ENCODE results near the gene PALLD.

Gene PALLD

DNA sequence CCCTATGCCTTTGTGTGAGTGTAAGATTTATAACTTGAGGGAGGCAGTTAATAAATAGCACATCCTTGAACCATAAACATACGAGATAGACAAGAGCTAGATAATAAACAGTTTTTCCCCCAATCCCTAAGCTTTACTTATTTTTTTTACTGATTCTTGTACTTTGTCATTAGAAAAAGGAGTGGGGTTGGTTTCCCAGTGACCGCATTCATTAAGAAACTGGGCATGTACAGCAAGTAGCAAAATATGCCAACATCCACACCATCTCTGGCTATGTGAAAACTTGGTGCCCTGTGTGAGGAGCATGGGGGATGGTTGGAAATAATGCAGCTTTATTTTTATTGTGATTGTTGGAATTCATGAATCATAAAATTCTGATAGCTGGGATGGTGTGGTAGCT is 337.0 kb downstream of the PALLD start:
- peaks cover 40% of the 10 kb centered on the region for H3K36me3 Mint-ChIP-seq (ENCODE audit: low read depth)
- H3K27me3 Mint-ChIP-seq (ENCODE audit: low read depth) = no peaks in the 10 kb centered on the region

GRCh38 chr4:168835880-168836454 is 339.1 kb downstream of the PALLD start:
- Mint-ChIP-seq H3K36me3 (ENCODE audit: low read depth) (peaks cover 50% of the 10 kb centered on the region), H3K4me3 (no peak overlapping the region), H3K27me3 (ENCODE audit: low read depth) (no peaks in the 10 kb centered on the region), H3K9me3 (no peaks in the 10 kb centered on the region), H3K27ac (no peak overlapping the region), H3K4me1 (peaks cover 45% of the 10 kb centered on the region)
- TF ChIP-seq, protein P1, sequence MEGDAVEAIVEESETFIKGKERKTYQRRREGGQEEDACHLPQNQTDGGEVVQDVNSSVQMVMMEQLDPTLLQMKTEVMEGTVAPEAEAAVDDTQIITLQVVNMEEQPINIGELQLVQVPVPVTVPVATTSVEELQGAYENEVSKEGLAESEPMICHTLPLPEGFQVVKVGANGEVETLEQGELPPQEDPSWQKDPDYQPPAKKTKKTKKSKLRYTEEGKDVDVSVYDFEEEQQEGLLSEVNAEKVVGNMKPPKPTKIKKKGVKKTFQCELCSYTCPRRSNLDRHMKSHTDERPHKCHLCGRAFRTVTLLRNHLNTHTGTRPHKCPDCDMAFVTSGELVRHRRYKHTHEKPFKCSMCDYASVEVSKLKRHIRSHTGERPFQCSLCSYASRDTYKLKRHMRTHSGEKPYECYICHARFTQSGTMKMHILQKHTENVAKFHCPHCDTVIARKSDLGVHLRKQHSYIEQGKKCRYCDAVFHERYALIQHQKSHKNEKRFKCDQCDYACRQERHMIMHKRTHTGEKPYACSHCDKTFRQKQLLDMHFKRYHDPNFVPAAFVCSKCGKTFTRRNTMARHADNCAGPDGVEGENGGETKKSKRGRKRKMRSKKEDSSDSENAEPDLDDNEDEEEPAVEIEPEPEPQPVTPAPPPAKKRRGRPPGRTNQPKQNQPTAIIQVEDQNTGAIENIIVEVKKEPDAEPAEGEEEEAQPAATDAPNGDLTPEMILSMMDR (IDR thresholded peaks at IDR 0.05; ENCODE audit: unreplicated experiment in 3 of 3) = no peak

More for the DNA sequence above, 337.0 kb downstream of the PALLD start:
- Mint-ChIP-seq H3K9me3 (no peaks in the 10 kb centered on the region), H3K4me1 (peaks cover 42% of the 10 kb centered on the region), H3K4me3 (peak overlapping the region; percentile 93 to 95 (median 94)), H3K27ac (peak overlapping the region; percentile 76 to 90 (median 89))
- TF ChIP-seq, protein P1 (IDR thresholded peaks at IDR 0.05; ENCODE audit: unreplicated experiment in 3 of 3) = no peak

DNA sequence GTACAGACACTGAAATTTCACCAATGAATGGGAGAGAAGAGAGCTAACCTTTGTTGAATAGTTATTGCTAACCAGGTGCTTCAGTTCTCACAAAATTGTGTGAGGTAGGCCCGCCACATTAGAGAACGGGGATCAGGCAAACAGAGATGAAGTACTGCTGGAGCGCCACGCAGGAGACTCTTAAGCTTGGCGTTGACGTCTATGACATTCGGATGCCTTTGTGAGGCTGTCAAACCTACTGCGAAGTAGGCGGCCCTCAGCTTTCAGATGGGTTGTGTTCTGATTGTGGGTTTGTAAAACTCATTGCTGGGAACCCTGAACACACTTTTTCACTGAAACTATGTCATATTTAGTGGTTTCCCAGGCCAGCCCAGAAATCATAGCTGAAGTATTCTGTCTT is 339.6 kb downstream of the PALLD start:
- Mint-ChIP-seq H3K36me3 (ENCODE audit: low read depth) (peaks cover 50% of the 10 kb centered on the region), H3K4me1 (peaks cover 42% of the 10 kb centered on the region), H3K27ac (no peak overlapping the region), H3K27me3 (ENCODE audit: low read depth) (no peaks in the 10 kb centered on the region), H3K4me3 (no peak overlapping the region), H3K9me3 (no peaks in the 10 kb centered on the region)
- TF ChIP-seq, protein P1 (IDR thresholded peaks at IDR 0.05; ENCODE audit: unreplicated experiment in 3 of 3) = no peak

GRCh38 chr4:168837922-168838321 is 341.1 kb downstream of the PALLD start:
- peaks cover 59% of the 10 kb centered on the region for H3K36me3 Mint-ChIP-seq (ENCODE audit: low read depth)
- no peaks in the 10 kb centered on the region for H3K9me3 Mint-ChIP-seq
- TF ChIP-seq, protein P1 (IDR thresholded peaks at IDR 0.05; ENCODE audit: unreplicated experiment in 3 of 3) = no peak
- H3K27ac Mint-ChIP-seq = peak overlapping the region in 2 of 3 experiments; percentile 27 to 30
- H3K27me3 Mint-ChIP-seq (ENCODE audit: low read depth) = no peaks in the 10 kb centered on the region
- H3K4me1 Mint-ChIP-seq = peaks cover 53% of the 10 kb centered on the region
- H3K4me3 Mint-ChIP-seq = no peak overlapping the region

GRCh38 chr4:168839758-168840391 is 343.0 kb downstream of the PALLD start:
- no peaks in the 10 kb centered on the region for H3K9me3 Mint-ChIP-seq
- no peaks in the 10 kb centered on the region for H3K27me3 Mint-ChIP-seq (ENCODE audit: low read depth)
- no peak overlapping the region for H3K4me3 Mint-ChIP-seq
- TF ChIP-seq, protein P1 (IDR thresholded peaks at IDR 0.05; ENCODE audit: unreplicated experiment in 3 of 3) = no peak
- H3K4me1 Mint-ChIP-seq = peaks cover 59% of the 10 kb centered on the region
- peaks cover 66% of the 10 kb centered on the region for H3K36me3 Mint-ChIP-seq (ENCODE audit: low read depth)
- H3K27ac Mint-ChIP-seq = peak overlapping the region in 2 of 3 experiments; percentile 32 to 36

DNA sequence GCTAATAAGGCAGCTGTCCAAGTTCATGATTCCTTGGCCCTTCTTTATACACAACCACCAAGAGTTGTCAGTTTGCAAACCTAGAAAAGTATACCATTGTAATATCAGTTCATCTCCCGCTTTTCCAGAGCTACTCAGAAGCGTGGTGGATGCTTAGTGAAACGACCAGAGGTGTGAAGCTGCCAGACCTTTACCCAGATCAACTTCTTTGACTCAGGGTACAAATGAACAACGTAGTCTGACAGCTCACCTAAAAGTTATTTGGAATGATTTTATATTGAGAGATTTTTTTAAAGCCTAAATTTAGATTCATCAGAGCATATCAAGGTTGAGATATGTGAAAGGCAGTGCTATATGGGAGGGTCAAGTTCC is 343.5 kb downstream of the PALLD start:
- H3K27ac Mint-ChIP-seq = peak overlapping the region in 1 of 3 experiments; percentile 51
- no peak overlapping the region for H3K4me3 Mint-ChIP-seq
- H3K36me3 Mint-ChIP-seq (ENCODE audit: low read depth) = peaks cover 61% of the 10 kb centered on the region

More for the DNA sequence above, 343.5 kb downstream of the PALLD start:
- Mint-ChIP-seq H3K27me3 (ENCODE audit: low read depth) (no peaks in the 10 kb centered on the region), H3K4me1 (peaks cover 59% of the 10 kb centered on the region), H3K9me3 (no peaks in the 10 kb centered on the region)
- TF ChIP-seq, protein P1 (IDR thresholded peaks at IDR 0.05; ENCODE audit: unreplicated experiment in 3 of 3) = no peak

All from nephron (organoid).